Measurements from ENCODE around the gene SLC39A12. TPM values are rescaled to one million over a fixed set of nuclear protein-coding genes. Genes with fewer than 3 reads are reported as not detected.

SLC39A12 gene
- polyA plus RNA-seq, 1 experiment, result not detected

DNA sequence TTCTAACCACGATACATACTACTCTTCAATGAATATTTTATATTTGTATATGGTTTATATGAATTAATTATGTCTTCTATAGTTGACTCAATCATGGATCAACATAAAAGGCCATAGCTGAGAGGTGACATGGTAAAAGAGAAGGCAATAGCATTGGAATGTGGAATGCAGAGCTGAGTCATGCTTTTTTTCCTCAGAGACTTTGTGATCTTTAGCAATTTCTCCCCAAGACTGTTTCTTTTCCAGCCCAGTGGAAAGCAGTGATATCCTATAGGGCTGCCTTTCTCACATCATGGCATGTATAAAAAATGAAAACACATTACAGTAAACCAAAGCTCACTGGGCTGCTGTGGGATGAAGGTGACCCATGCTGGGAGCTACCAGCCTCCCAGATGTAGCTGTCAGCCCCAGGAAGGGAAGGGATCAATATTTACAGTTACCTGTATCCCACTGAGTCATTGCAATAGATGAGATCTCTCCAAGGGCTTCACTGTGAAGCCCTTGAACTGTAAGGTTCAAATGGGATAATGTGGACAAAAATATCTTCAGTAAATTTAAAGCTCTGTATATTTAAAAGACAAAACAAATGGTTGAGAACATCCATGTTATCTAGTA, 30.2 kb downstream of the SLC39A12 start:
- POLR2A ChIA-PET, result no interaction called here
- DNase-seq (ENCODE audit: low read depth), result peak; percentile 18
- Histone ChIP-seq H3K36me3 (ENCODE audit: control insufficient read depth, insufficient read depth, low read length) (no peaks in the 10 kb centered on the region), H3K4me3 (ENCODE audit: low read depth, low read length) (no peak overlapping the region), H3K27me3 (ENCODE audit: control insufficient read depth, insufficient read depth, low read length) (no peaks in the 10 kb centered on the region)
- CTCF ChIA-PET, result interaction anchor here (1.0 to 1.2 kb wide), 3 partner anchors 10 to 234 kb away, joined by 3 to 4 read pairs (median 3); no protein-coding TSS in a partner anchor
- no peak for TF ChIP-seq CTCF (IDR thresholded peaks at IDR 0.05; ENCODE audit: insufficient read depth, low read depth, low read length)

GRCh38 chr10:17984056-17984455, 32.3 kb downstream of the SLC39A12 start:
- H3K4me3 ChIP-seq (ENCODE audit: low read depth, low read length), result no peak overlapping the region
- DNase-seq (ENCODE audit: low read depth), result peak; percentile 11
- CTCF ChIA-PET, result no interaction called here
- POLR2A ChIA-PET, result no interaction called here
- TF ChIP-seq CTCF (IDR thresholded peaks at IDR 0.05; ENCODE audit: insufficient read depth, low read depth, low read length), result no peak
- no peaks in the 10 kb centered on the region for H3K36me3 ChIP-seq (ENCODE audit: control insufficient read depth, insufficient read depth, low read length)
- H3K27me3 ChIP-seq (ENCODE audit: control insufficient read depth, insufficient read depth, low read length), result no peaks in the 10 kb centered on the region

- TF ChIP-seq CTCF (IDR thresholded peaks at IDR 0.05; ENCODE audit: insufficient read depth, low read depth, low read length), result no peak
Measured at GRCh38 chr10:17984563-17984962, 32.8 kb downstream of the SLC39A12 start.

GRCh38 chr10:17989908-17990767, 38.4 kb downstream of the SLC39A12 start:
- ChIA-PET CTCF (no interaction called here), POLR2A (no interaction called here)
- peak; percentile 36 for DNase-seq (ENCODE audit: low read depth)
- Histone ChIP-seq H3K36me3 (ENCODE audit: control insufficient read depth, insufficient read depth, low read length) (no peaks in the 10 kb centered on the region), H3K4me3 (ENCODE audit: low read depth, low read length) (no peak overlapping the region), H3K27me3 (ENCODE audit: control insufficient read depth, insufficient read depth, low read length) (no peaks in the 10 kb centered on the region)
- no peak for TF ChIP-seq CTCF (IDR thresholded peaks at IDR 0.05; ENCODE audit: insufficient read depth, low read depth, low read length)

More at GRCh38 chr10:17984563-17984962, 32.8 kb downstream of the SLC39A12 start:
- ChIA-PET CTCF (no interaction called here), POLR2A (no interaction called here)
- Histone ChIP-seq H3K4me3 (ENCODE audit: low read depth, low read length) (no peak overlapping the region), H3K36me3 (ENCODE audit: control insufficient read depth, insufficient read depth, low read length) (no peaks in the 10 kb centered on the region), H3K27me3 (ENCODE audit: control insufficient read depth, insufficient read depth, low read length) (no peaks in the 10 kb centered on the region)
- no peak for DNase-seq (ENCODE audit: low read depth)

- no peaks in the 10 kb centered on the region for H3K27me3 ChIP-seq (ENCODE audit: control insufficient read depth, insufficient read depth, low read length)
- H3K36me3 ChIP-seq (ENCODE audit: control insufficient read depth, insufficient read depth, low read length), result no peaks in the 10 kb centered on the region
- ChIA-PET CTCF (no interaction called here), POLR2A (no interaction called here)
- no peak overlapping the region for H3K4me3 ChIP-seq (ENCODE audit: low read depth, low read length)
- no peak for DNase-seq (ENCODE audit: low read depth)
- no peak for TF ChIP-seq CTCF (IDR thresholded peaks at IDR 0.05; ENCODE audit: insufficient read depth, low read depth, low read length)
Measured at GRCh38 chr10:17992266-17992665, 40.5 kb downstream of the SLC39A12 start.
